Fibroblast of skin of left biceps (primary cell): ENCODE data around the gene GIPR.
"Not testable (repeated sequence)": the region's sequence is repeated elsewhere in the genome, so short reads cannot be mapped to it uniquely, and the experiment has no call there.

ENCODE experiments used
- DNase-seq, 2 experiments: peaks; one replicate each; pipeline ENCODE4 v3.0.0-alpha.2; 2013; ENCODE audit warnings: low read depth in 2 of 2

Gene GIPR, protein sequence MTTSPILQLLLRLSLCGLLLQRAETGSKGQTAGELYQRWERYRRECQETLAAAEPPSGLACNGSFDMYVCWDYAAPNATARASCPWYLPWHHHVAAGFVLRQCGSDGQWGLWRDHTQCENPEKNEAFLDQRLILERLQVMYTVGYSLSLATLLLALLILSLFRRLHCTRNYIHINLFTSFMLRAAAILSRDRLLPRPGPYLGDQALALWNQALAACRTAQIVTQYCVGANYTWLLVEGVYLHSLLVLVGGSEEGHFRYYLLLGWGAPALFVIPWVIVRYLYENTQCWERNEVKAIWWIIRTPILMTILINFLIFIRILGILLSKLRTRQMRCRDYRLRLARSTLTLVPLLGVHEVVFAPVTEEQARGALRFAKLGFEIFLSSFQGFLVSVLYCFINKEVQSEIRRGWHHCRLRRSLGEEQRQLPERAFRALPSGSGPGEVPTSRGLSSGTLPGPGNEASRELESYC

GRCh38 chr19:45667620-45668341 is at the start of gene GIPR:
GIPR (plus strand) TSS chr19:45668221; CDS start chr19:45669521, 1,300 bp downstream.
- no peak for DNase-seq

- no peak for DNase-seq
Observed at GRCh38 chr19:45621389-45621788, 46.6 kb upstream of the GIPR start.

DNA sequence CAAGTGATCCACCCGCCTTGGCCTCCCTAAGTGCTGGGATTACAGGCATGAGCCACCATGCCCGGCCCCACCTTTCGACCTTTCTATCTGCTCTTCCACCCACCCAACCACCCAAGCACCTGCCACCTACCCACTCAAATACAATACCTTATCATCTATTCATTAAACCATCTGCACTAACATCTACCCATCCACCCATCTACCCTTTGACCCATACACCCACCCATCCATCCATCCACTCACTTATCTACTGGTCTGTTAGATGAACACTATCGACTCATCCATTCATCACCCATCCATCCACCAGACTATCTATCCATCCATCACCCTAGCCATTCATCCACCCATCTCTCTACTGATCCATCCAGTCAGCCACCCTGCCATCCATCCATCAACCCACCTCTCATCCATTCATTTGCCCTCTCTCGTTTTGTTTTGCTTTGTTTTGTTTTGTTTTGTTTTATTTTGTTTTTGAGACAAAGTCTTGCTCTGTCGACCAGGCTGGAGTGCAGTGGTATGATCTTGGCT is 46.0 kb upstream of the GIPR start:
- no peak for DNase-seq

- DNase-seq = no peak
Observed at GRCh38 chr19:45623984-45624383, 44.0 kb upstream of the GIPR start.

GRCh38 chr19:45628219-45628618 is 39.8 kb upstream of the GIPR start:
- not testable (repeated sequence) for DNase-seq

- no peak for DNase-seq
Observed at GRCh38 chr19:45629704-45630103, 38.3 kb upstream of the GIPR start.

DNA sequence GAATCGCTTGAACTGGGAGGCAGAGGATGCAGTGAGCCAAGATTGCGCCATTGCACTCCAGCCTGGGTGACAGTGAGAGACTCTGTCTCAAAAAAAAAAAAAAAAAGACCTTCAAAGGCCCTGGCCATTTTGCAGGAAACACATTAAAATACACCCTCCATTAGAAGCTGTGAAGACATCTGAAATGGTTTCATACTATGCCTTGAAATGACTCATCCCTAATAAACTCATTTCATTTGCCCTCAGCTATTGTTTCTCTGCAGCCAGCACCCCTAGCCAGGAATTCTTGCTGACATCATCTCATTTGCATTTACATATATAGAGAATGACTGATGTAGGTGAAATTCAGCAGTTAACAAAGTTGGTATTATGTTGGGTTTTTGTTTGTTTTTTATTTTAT is 37.6 kb upstream of the GIPR start:
- DNase-seq = peak; percentile 80 to 83

DNA sequence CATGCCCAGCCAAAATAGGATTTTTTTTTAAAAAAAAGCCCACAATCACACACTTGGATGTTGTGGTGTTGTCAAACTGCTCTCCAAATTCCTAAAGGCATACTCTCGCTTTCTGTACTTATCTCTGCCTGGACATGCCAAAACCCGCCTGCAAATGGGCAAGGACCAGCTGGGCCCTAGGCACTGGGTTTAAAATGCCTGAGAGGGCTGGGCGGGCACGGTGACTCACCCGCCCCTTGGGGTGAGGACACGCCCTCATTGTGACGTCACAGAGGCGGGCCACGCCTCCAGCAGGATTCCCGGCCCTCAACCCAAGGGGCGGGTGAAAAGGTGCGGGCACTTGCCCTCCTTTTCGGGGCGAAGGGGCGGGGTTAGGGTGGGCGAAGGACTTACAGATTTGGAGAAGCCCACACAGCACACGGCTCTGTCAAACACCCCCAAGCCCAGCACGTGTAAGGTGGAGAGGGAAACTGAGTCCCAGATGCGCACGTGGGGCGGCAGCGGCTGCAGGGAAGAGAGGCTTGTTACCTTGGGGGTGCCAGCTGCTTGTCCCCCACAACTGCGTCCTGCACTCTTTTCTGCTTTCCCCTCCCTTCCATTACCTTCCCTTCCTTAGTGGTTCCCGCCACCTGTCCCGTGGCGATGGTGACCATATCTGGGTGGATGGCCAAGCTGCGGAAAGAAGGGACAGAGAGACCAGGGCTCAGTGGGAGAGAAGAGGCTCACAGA is 35.4 kb upstream of the GIPR start:
- no peak for DNase-seq

- DNase-seq = no peak
Observed at GRCh38 chr19:45636275-45636674, 31.7 kb upstream of the GIPR start.

GRCh38 chr19:45636902-45637301 is 31.1 kb upstream of the GIPR start:
- DNase-seq = no peak

DNA sequence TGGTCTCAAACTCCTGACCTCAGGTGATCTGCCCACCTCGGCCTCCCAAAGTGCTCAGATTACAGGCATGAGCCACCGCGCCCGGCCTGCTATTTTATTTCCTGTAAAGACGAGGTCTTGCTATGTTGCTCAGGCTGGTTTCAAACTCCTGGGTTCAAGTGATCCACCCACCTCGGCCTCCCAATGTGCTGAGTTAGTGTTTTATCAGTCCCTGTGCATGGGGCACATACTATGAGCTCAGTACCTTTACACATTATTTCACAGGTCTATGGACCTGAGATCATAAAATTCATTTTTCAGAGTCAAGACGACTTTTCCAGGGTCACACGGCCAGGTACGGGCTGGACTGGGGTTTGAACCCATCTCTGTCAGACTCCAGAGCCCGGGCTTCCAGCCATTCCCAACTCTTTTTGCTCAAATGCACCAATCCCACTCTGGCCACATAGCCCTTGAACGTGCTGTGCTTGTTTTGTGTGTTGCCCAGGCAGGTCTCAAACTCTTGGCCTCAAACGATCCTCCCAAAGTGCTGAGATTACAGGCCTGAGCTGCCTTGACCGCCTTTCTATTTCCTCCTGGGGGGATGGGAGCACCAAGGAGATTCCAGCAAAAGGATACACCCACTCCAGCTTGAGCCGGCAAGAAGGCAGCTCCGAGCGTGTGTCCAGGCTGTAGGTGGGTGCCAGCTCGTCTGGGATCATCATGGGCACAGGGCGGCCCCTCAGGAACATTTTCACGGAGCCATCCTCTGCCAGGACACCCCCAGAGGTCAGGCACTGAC is 29.9 kb upstream of the GIPR start:
- DNase-seq = no peak

DNA sequence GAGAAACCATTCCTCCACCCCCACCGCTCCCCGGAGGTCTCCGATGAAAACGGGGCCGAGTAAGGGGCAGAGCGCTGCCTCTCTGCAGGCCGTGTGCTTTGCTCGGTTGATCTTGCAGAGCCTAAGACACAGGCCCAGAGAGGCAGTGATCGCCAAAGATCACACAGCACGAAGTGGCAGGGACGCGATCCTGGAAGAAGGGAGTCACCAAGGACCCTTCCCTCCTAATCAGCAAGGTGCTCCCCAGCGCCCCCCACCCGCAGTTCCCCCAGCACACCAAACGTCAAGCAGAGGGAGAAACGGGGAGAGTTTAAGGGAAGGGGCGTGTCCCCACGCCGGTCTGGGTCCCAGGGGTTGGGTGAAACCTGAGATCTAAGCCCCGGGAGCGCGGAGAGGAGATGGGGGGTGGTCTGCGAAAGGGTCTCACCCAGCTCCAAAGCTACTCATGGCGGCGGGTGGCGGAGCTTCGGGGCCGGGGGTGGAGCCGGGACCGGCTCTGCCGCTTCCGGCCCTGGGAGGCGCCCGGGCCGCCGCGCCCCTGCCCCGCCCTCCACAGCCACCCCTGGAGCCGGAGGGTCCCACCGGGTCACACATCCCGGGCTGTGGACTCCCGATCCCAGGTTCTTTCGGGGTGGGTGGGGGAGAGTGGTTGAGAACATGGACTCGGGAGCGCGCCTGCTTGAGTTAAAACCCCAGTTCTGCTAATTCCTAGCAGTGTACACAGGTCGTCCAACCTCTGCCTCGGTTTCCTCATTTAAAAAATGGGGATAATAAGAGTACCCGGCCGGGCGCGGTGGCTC is 28.9 kb upstream of the GIPR start, which contains the start of gene EML2:
Gene EML2, minus strand, starts transcription at position 468 of the 800 bp plus-strand sequence. Its CDS starts 21 bp downstream, at position 447.
- DNase-seq = no peak

DNA sequence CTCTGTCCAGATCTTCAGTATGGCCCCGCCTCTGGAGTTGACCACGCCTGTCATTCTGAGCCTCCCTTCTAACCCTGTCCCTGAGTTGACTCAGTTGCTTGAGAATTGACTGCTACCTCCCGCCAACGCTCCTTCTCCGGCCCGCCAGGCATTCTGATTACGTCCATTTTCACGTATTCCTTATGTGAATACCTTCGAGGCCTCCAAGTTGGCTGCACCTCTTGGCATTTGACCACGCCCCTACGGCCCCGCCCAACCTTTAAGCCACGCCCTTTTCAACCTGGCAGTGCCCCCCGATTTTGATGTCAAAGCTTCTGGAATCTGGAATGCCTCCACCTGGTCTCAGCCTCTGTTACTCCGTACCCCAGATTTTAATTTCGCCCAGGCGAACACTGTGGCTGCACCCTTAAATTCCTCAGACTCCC is 27.2 kb upstream of the GIPR start:
- DNase-seq = no peak

DNA sequence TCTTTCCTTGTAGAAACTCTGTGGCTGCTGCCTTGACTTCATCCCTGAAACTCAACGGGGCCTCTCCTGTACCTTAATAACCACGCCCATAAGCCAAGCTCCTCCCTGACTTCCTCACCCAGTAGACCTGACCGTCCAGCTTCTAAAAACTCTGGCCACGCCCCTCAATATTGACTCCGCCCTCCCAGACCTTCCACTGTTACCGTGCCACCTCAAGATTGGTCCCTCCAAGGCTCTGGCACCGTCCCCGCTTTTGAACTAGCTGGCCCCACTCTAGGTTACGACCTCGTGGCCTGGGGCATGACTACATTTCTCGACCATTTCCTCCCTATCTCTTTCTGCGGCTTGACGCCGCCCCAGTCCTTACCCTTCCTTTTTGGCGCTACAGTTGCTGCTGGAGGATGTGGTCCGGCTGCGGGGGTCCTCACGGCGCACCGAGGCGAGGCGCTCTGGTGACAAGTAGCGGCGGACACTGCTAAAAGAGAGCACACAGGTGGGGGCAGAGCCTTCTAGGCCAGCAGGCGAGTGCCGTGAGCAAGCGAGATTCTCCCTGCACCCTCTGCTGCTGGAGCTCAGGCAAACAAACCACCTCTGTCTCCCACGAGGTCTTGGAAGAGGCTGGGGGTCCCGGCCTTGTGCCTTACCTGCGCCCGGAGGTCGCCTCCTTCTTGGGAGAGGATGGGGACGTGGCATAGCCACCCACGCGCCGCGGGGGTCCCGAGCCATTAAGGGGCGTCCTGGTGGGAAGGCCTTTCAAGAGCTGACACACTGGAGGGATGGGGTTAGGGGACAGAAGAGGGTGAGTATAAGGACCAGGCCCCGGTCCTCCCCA is 26.5 kb upstream of the GIPR start:
- DNase-seq = no peak

GRCh38 chr19:45643024-45643926 is 24.7 kb upstream of the GIPR start:
- DNase-seq = no peak

DNA sequence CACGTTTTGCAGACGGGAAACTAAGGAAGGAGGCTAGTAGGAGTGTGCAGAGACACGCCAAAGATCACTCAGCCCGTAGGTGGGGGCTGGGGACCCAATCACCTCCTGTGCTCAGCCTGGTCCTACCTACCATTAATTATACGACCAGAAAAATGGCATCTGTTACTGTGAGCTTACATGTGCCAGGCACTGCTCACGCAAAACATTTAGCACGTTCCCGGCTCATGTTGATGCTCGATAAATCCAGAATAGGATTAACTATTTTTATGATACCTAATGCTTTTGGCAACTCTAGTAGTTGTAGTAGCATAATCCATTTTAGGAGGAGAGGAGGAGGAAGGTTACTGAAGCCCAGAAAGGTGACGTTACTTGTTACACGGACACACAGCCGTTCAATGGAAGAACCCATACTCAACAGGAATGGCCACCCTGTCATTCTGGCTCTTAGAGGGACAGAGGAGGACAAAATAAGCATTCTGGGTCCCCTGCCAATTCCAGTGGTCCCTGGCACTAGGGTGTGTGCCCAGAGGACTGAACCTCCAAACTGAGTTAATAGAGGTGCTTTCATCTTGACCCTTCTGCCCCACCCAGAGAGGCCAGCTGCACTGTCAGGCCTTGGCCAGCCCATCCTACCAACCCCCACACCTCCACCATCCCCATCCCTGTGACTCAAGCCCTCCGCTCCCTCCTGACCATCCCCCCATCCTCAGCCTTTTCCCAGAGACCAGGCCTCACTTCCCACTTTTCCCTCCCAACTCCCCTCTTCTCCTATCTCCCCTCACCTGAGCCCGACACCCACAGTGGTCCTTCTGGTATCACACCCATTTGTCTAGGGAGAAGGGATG is 23.9 kb upstream of the GIPR start:
- no peak for DNase-seq

- DNase-seq = no peak
Observed at GRCh38 chr19:45645068-45645630, 22.9 kb upstream of the GIPR start.
